KOPT-K1 (cell line): Measurements from ENCODE around the gene ABCA6.

Experiments
- H3K27ac ChIP-seq: fragments of 200-600 bp; sonication (generic); 2 replicates; pipeline ENCODE4 v1.5.1; 2016; ENCODE audit warnings: antibody characterized with exemption, mild to moderate bottlenecking, low read depth, low read length; ENCODE audit not compliant: poor library complexity, severe bottlenecking
- H3K36me3 ChIP-seq: fragments of 200-600 bp; sonication (generic); 2 replicates; pipeline ENCODE4 v1.5.1; 2017; ENCODE audit warnings: antibody characterized with exemption, mild to moderate bottlenecking, low read length, moderate library complexity; ENCODE audit not compliant: insufficient read depth
- H3K9me3 ChIP-seq: fragments of 200-600 bp; sonication (generic); 2 replicates; pipeline ENCODE4 v1.5.1; 2017; ENCODE audit warnings: antibody characterized with exemption, low read length, mild to moderate bottlenecking; ENCODE audit not compliant: insufficient read depth, poor library complexity, severe bottlenecking

ABCA6 gene

GRCh38 chr17:69056179-69056823, 85.4 kb downstream of the ABCA6 start:
- no peaks in the 10 kb centered on the region for H3K9me3 ChIP-seq
- no peak overlapping the region for H3K27ac ChIP-seq
- H3K36me3 ChIP-seq: no peaks in the 10 kb centered on the region

- Histone ChIP-seq H3K36me3 (no peaks in the 10 kb centered on the region), H3K27ac (no peak overlapping the region), H3K9me3 (no peaks in the 10 kb centered on the region)
Measured at GRCh38 chr17:69055334-69055733, 86.4 kb downstream of the ABCA6 start.

DNA sequence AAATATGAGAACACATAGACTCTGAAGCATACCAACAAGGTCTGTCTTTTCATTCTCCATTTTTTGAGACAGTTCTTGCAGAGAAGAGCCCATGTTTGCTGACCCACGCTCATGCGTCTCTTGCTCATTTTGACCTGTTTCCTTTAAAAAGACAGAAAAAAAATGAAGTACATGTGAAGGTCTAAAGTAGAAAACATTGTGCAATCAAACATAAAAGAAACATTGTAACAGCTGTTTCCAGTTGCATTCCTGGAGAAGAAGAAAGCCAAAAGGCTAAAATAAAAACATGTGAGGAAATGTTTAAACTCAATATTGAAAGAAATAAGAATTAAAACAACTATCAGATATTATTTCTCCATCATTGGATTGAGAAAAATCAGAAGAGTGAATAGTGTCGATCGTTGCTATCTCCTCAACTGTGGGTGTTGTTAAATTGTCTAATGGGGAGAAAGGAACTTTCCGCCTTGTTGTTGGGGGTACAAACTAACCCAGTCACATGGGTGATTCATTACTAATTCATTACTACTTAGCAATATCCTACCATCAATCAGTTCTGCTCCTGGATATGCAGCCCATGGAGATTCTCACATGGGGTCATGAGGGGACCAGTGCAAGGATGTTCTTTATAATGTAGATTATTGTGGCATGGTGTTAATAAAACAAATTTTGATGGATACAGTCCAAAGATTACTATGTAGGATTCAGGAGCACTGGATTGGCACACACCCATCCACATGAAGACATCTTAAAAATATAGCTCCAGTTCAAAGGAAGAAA, 90.5 kb downstream of the ABCA6 start:
- no peaks in the 10 kb centered on the region for H3K9me3 ChIP-seq
- no peaks in the 10 kb centered on the region for H3K36me3 ChIP-seq
- no peak overlapping the region for H3K27ac ChIP-seq

GRCh38 chr17:69048634-69049033, 93.1 kb downstream of the ABCA6 start:
- H3K27ac ChIP-seq: no peak overlapping the region
- H3K36me3 ChIP-seq: no peaks in the 10 kb centered on the region
- H3K9me3 ChIP-seq: no peaks in the 10 kb centered on the region

- no peaks in the 10 kb centered on the region for H3K9me3 ChIP-seq
- H3K27ac ChIP-seq: no peak overlapping the region
- H3K36me3 ChIP-seq: no peaks in the 10 kb centered on the region
Measured at GRCh38 chr17:69047368-69048263, 94.1 kb downstream of the ABCA6 start.

DNA sequence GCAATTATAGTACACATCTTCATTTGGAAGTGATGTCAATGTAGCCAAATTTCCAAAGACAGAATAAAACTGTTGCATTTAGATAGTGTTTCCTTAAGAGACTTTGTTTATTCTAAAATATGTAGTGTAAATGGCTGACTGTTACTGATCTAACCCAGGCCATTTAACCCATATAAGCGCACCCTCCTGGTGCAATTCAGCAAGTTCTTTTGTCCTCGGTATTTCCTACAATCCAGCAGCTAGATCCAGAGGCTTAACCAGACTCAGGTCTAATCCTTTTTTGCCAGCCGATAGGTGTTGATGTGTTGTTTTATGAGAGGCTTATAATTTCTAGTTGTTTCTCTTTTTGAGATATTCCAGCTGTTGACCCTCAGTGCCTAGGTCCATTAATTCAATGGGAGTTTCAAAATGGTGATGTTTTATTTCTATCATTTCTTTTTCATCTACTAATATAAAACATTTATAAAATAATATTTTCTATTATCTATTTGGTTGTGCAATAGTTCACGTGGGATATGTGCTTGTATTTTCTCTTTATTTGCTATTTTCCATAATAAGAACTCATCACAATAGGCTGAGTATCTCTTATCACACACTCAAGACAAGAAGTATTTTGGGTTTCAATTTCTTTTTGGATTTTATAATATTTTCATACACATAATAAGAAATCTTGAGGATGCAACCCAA, 95.4 kb downstream of the ABCA6 start:
- no peak overlapping the region for H3K27ac ChIP-seq
- no peaks in the 10 kb centered on the region for H3K36me3 ChIP-seq
- H3K9me3 ChIP-seq: no peaks in the 10 kb centered on the region

DNA sequence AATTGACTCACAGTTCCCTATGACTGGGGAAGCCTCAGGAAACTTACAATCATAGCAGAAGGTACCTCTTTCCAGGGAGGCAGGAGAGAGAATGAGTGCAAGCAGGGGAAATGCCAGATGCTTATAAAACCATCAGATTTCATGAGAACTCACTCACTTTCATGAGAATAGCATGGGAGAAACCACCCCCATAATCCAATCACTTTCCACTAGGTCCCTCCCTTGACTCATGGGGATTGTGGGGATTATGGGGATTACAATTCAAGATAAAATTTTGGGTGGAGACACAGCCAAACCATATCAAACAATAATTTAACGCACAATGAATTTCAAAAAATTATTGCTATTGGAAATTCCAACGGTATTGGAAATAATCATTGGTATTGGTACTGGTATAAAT, 96.0 kb downstream of the ABCA6 start:
- Histone ChIP-seq H3K9me3 (no peaks in the 10 kb centered on the region), H3K27ac (no peak overlapping the region), H3K36me3 (no peaks in the 10 kb centered on the region)

- Histone ChIP-seq H3K36me3 (no peaks in the 10 kb centered on the region), H3K27ac (no peak overlapping the region), H3K9me3 (no peaks in the 10 kb centered on the region)
Measured at GRCh38 chr17:69044371-69044770, 97.3 kb downstream of the ABCA6 start.

- Histone ChIP-seq H3K9me3 (no peaks in the 10 kb centered on the region), H3K27ac (no peak overlapping the region), H3K36me3 (no peaks in the 10 kb centered on the region)
Measured at GRCh38 chr17:69043098-69043734, 98.5 kb downstream of the ABCA6 start.

- Histone ChIP-seq H3K36me3 (no peaks in the 10 kb centered on the region), H3K27ac (no peak overlapping the region), H3K9me3 (no peaks in the 10 kb centered on the region)
Measured at GRCh38 chr17:69042308-69042707, 99.4 kb downstream of the ABCA6 start.

- Histone ChIP-seq H3K27ac (no peak overlapping the region), H3K36me3 (no peaks in the 10 kb centered on the region), H3K9me3 (no peaks in the 10 kb centered on the region)
Measured at GRCh38 chr17:69031839-69032238, 109.9 kb downstream of the ABCA6 start.

DNA sequence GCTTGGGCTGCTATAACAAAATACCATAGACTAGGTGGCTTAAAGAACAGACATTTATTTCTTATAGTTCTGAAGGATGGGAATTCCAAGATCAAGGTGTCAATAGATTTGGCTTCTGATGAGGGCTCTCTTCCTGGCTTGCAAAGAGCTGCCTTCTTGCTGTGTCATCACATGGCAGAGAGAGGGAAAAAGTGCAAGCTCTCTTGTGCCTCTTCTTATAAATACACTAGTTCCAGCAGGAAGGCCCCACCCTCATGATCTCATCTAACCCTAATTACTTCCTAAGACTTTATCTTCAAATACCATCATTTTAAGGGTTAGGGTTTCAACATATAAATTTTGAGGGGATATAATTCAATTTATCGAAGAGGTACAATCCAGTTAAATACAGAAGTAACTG, 111.5 kb downstream of the ABCA6 start:
- no peaks in the 10 kb centered on the region for H3K9me3 ChIP-seq
- H3K27ac ChIP-seq: no peak overlapping the region
- H3K36me3 ChIP-seq: no peaks in the 10 kb centered on the region
